ENCODE measurements around the gene LRRC41. TPM values are rescaled to one million over a fixed set of nuclear protein-coding genes. Genes with fewer than 3 reads are reported as not detected.

LRRC41 gene
- total and polyA plus RNA-seq, 2 experiments from 2014 or later, result 20.1 to 69.4 TPM

- no peak for ATAC-seq
- TF ChIP-seq REST (IDR thresholded peaks at IDR 0.05; ENCODE audit: unreplicated experiment) (no peak), ETS1 (IDR thresholded peaks at IDR 0.05) (no peak)
- Histone ChIP-seq H3K4me1 (ENCODE audit: insufficient read depth) (no peaks in the 10 kb centered on the region), H3K4me3 (no peak overlapping the region), H3K79me2 (replicated peaks; ENCODE audit: insufficient read depth) (no peaks in the 10 kb centered on the region), H3F3A (replicated peaks; ENCODE audit: low read depth) (0 out of 2 replicates have a peak, but pooled peaks cover 11% of the 10 kb centered on the region), H3K4me2 (no peak overlapping the region), H3K36me3 (ENCODE audit: insufficient read depth) (peaks cover 70% of the 10 kb centered on the region), H3K27me3 (ENCODE audit: insufficient read depth) (no peaks in the 10 kb centered on the region), H4K20me1 (replicated peaks; ENCODE audit: insufficient read depth) (no peaks in the 10 kb centered on the region; the same call in 1 of the 2 replicates), H3K27ac (ENCODE audit: low read depth) (no peak overlapping the region), H2AFZ (no peak overlapping the region), H3K9me2 (ENCODE audit: insufficient read depth) (no peaks in the 10 kb centered on the region)
- no peak overlapping the region for H3K27ac Mint-ChIP-seq
- H3K36me3 Mint-ChIP-seq (ENCODE audit: low read depth), result peaks cover 89% of the 10 kb centered on the region
- peaks cover 5% of the 10 kb centered on the region for H3K27me3 Mint-ChIP-seq (ENCODE audit: insufficient read depth, low read depth, poor library complexity)
- no peaks in the 10 kb centered on the region for H3K9me3 Mint-ChIP-seq
- H3K4me1 Mint-ChIP-seq, result no peaks in the 10 kb centered on the region; the same call in 1 of the 3 replicates
- no peak overlapping the region for H3K4me3 Mint-ChIP-seq
- DNase-seq (ENCODE audit: low spot score), result no peak
Measured at GRCh38 chr1:46274225-46275029, 29.0 kb downstream of the LRRC41 start.

- Mint-ChIP-seq H3K9me3 (no peaks in the 10 kb centered on the region), H3K4me1 (no peaks in the 10 kb centered on the region; the same call in 2 of the 3 replicates), H3K27ac (no peak overlapping the region), H3K36me3 (ENCODE audit: low read depth) (peaks cover 90% of the 10 kb centered on the region), H3K27me3 (ENCODE audit: insufficient read depth, low read depth, poor library complexity) (peaks cover 5% of the 10 kb centered on the region), H3K4me3 (no peak overlapping the region)
- H2AFZ ChIP-seq, result no peak overlapping the region
- 0 out of 2 replicates have a peak, but pooled peaks cover 9% of the 10 kb centered on the region for H3F3A ChIP-seq (replicated peaks; ENCODE audit: low read depth)
- no peak overlapping the region for H3K4me3 ChIP-seq
- H4K20me1 ChIP-seq (replicated peaks; ENCODE audit: insufficient read depth), result peaks cover 3% of the 10 kb centered on the region; the same call in 1 of the 2 replicates
- no peak overlapping the region for H3K4me2 ChIP-seq
- no peaks in the 10 kb centered on the region for H3K9me2 ChIP-seq (ENCODE audit: insufficient read depth)
- no peak for DNase-seq (ENCODE audit: low spot score)
- H3K79me2 ChIP-seq (replicated peaks; ENCODE audit: insufficient read depth), result no peaks in the 10 kb centered on the region
- no peaks in the 10 kb centered on the region for H3K4me1 ChIP-seq (ENCODE audit: insufficient read depth)
- no peak for ATAC-seq
- H3K36me3 ChIP-seq (ENCODE audit: insufficient read depth), result peaks cover 77% of the 10 kb centered on the region
- no peaks in the 10 kb centered on the region for H3K27me3 ChIP-seq (ENCODE audit: insufficient read depth)
- no peak overlapping the region for H3K27ac ChIP-seq (ENCODE audit: low read depth)
- TF ChIP-seq ZNF114 (CRISPR knock-in tag; IDR thresholded peaks at IDR 0.05) (no peak), REST (IDR thresholded peaks at IDR 0.05; ENCODE audit: unreplicated experiment) (no peak), POLR2AphosphoS5 (IDR thresholded peaks at IDR 0.05; ENCODE audit: low read depth) (no peak), STAT1 (IDR thresholded peaks at IDR 0.05; ENCODE audit: unreplicated experiment) (no peak), ZNF331 (CRISPR knock-in tag; IDR thresholded peaks at IDR 0.05; ENCODE audit: low read depth) (no peak)
Measured at GRCh38 chr1:46268578-46268977, 34.8 kb downstream of the LRRC41 start.

All from GM23338 (cell line).